SJCRH30 (cell line): ENCODE measurements around the gene PPP2R5B. TPM values are rescaled to one million over a fixed set of nuclear protein-coding genes. Genes with fewer than 3 reads are reported as not detected.
"Not testable (repeated sequence)": the region's sequence is repeated elsewhere in the genome, so short reads cannot be mapped to it uniquely, and the experiment has no call there.

ENCODE experiments used
- DNase-seq, 2 experiments: peaks; one replicate each; pipeline ENCODE4 v3.0.0-alpha.2; 2015 to 2020
- H3K27ac ChIP-seq: fragments of 250-450 bp; sonication (Bioruptor Pico); 2 replicates; pipeline ENCODE4 v1.5.1; 2020; ENCODE audit warnings: mild to moderate bottlenecking, moderate library complexity
- H3K27me3 ChIP-seq: fragments of 250-450 bp; sonication (Bioruptor Pico); 2 replicates; pipeline ENCODE4 v1.5.1; 2020; ENCODE audit warnings: mild to moderate bottlenecking, moderate library complexity
- H3K36me3 ChIP-seq: fragments of 250-450 bp; sonication (Bioruptor Pico); 2 replicates; pipeline ENCODE4 v1.5.1; 2020; ENCODE audit warnings: mild to moderate bottlenecking, moderate library complexity
- H3K4me1 ChIP-seq: fragments of 250-450 bp; sonication (Bioruptor Pico); 2 replicates; pipeline ENCODE4 v1.5.1; 2020; ENCODE audit warnings: mild to moderate bottlenecking, moderate library complexity
- H3K4me3 ChIP-seq: fragments of 250-450 bp; sonication (Bioruptor Pico); 2 replicates; pipeline ENCODE4 v1.5.1; 2020; ENCODE audit warnings: mild to moderate bottlenecking, moderate library complexity
- H3K9me3 ChIP-seq: fragments of 250-450 bp; sonication (Bioruptor Pico); replicated peaks from 2 replicates; pipeline ENCODE4 v1.5.1; 2020; ENCODE audit warnings: mild to moderate bottlenecking, moderate library complexity
- total RNA-seq: library from RNA; depleted of rRNA; stranded (reverse); fragments of >200 nt; shearing (Covaris generic); gene quantifications from 2 replicates; pipeline ENCODE4 v1.2.3, GENCODE V29; 2014

PPP2R5B gene
- total RNA-seq, 1 experiment from 2014 or later: 6.4 TPM

DNA sequence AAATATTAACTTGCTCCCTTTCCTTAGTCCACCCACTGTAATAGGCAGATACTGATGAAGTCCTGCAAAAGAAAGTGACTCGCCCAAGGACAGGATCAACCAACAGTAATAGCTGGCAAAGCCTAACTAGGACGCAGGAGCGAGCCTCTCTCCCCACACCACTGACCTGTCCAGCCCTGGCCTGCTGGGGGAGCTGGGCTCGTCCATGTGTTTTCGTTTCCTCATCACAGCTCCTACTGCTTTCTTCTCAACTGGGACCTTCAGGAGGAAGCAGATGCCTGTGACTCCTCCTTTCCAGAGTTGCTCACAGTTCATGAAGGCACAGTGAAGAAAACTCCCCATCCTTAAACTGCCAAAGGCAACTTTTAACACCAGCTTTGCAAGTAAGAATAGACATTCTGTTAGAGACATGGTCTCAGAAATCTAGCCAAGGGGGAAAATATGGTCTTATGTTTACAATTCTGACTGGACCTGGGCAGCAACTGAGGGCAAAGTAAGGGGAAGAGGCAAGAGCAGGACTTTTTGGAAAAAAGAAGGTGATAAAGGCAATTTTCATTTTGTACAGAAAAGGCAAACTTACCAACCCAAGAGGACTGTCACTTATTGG, 22.8 kb downstream of the PPP2R5B start:
- no peaks in the 10 kb centered on the region for H3K36me3 ChIP-seq
- H3K4me3 ChIP-seq: no peak overlapping the region
- H3K27ac ChIP-seq: no peak overlapping the region
- no peak for DNase-seq
- H3K4me1 ChIP-seq: no peaks in the 10 kb centered on the region
- H3K9me3 ChIP-seq: no peaks in the 10 kb centered on the region
- H3K27me3 ChIP-seq: peaks cover 3% of the 10 kb centered on the region; the same call in 1 of the 2 replicates

DNA sequence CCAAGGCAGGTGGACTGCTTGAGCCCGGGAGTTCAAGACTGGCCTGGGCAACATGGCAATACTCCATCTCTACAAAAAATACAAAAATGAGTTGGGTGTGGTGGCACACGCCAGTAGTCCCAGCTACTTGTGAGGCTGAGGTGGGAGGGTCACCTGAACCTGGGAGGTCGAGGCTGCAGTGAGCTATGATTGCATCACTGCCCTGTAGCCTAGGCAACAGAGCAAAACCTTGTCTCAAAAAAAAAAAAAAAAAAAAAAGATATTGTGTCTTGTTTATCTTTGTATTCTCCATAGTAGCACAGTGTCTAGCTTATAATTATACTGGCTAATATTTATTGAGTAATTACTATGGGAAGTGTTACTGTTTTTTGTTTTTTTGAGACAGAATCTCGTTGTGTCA, 27.0 kb downstream of the PPP2R5B start:
- Histone ChIP-seq H3K36me3 (no peaks in the 10 kb centered on the region), H3K27ac (no peak overlapping the region), H3K9me3 (no peaks in the 10 kb centered on the region), H3K4me1 (no peaks in the 10 kb centered on the region), H3K4me3 (no peak overlapping the region), H3K27me3 (peaks cover 3% of the 10 kb centered on the region; the same call in 1 of the 2 replicates)
- DNase-seq: no peak

DNA sequence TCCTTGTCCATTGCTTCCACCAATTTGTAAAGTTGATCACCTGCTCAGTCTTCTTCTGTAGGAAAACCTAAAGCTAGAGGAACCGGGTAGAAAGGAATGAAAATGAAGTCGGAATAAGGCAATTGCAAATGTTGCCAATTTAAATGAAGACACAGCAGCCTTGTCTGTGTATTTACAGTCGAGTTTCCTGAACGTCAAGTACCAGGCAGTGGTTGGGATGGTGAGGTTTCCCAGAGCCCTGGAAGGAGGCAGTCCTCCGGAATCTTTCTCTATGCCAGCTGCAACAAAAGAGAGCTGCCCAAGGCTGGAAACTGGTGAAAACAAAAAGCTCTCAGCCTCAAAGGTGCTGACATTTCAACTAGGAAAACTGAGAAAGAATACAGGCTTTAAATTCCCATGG, 29.7 kb downstream of the PPP2R5B start:
- H3K27me3 ChIP-seq: peaks cover 3% of the 10 kb centered on the region; the same call in 1 of the 2 replicates
- no peak overlapping the region for H3K4me3 ChIP-seq
- H3K36me3 ChIP-seq: no peaks in the 10 kb centered on the region
- no peaks in the 10 kb centered on the region for H3K9me3 ChIP-seq
- no peak for DNase-seq
- H3K4me1 ChIP-seq: no peaks in the 10 kb centered on the region
- no peak overlapping the region for H3K27ac ChIP-seq

DNA sequence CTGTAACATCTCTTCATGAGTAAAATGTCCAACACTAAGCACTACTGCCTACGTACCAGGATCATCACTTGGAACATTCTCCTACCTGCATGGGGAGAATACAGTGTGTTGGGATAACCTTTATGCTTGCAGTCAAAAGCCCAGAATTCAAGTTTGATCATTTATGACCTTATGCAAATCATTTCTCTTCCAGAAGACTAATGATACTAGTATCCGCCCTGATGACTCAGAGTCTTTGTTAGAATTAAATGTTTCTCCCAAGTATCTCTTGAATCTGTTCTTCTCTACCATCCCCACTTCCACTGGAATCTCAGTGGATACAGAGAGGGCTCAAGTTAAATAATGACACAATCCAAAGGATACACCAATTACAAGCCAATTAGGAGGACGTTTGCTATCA, 35.0 kb downstream of the PPP2R5B start:
- Histone ChIP-seq H3K4me3 (no peak overlapping the region), H3K27ac (no peak overlapping the region), H3K36me3 (no peaks in the 10 kb centered on the region), H3K4me1 (no peaks in the 10 kb centered on the region), H3K9me3 (no peaks in the 10 kb centered on the region), H3K27me3 (no peaks in the 10 kb centered on the region; the same call in 1 of the 2 replicates)
- no peak for DNase-seq

DNA sequence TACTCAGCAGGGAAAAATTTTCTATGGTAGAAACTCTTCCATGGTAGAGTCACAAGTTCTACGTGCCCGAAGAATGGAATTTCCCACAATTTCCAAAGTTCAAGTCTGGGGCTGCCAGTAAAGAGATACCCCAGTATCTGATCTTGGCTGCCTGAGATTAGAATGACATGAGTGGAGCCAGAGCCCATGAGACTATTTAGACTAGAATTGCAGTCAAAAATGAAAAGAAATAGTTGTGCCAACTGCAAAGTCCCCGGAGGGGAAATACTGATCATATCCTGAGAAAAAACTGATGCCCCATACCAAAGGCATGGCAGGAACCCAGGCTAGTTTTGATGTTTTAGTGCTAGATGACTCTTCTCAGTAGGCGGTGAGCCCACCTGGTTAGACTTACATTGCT, 36.2 kb downstream of the PPP2R5B start:
- Histone ChIP-seq H3K27ac (no peak overlapping the region), H3K4me3 (no peak overlapping the region), H3K27me3 (no peaks in the 10 kb centered on the region; the same call in 1 of the 2 replicates), H3K9me3 (no peaks in the 10 kb centered on the region), H3K4me1 (no peaks in the 10 kb centered on the region), H3K36me3 (no peaks in the 10 kb centered on the region)
- no peak for DNase-seq

DNA sequence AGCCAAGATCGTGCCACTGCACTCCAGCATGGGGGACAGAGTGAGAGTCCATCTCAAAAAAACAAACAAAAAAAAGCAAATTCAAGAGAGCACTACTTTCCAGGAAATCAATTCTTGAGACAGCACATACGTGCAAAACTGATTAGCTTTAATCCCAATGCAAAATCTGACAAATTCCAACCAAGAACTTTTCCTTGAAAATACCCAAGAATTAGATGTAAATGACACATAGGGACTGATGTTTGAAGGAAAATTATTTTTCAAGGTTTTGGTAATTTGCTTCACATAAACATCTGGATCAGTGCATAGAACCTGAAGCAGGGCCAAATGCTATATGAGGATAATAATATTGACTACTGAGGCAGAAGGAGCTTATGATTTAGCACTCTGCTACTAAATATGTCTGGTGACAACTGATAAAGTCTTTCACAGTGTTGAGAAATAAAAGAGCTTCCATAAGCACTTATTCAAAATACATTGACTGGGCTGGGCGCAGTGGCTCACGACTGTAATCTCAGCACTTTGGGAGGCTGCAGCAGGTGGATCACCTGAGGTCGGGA, 38.7 kb downstream of the PPP2R5B start:
- H3K4me1 ChIP-seq: no peaks in the 10 kb centered on the region

DNA sequence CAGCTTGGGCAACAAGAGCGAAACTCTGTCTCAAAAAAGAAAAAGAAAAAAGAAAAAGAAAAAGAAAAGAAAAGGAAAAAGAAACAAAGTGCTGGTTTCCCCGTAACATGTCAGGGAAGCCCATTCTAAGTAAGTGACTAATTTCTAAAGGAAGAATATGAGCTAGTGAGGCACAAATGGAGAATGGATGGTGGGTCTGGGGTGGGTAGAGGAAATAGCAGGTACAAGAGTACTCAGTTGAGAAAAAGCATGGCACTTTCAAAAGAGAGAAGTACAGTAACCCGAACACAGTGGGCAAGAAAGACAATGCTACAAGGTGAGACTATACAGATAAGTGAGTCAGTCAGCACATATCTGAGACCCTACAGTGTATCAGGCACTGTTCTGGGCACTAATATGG, 42.9 kb downstream of the PPP2R5B start:
- no peaks in the 10 kb centered on the region for H3K36me3 ChIP-seq
- H3K9me3 ChIP-seq: no peaks in the 10 kb centered on the region
- H3K27ac ChIP-seq: no peak overlapping the region
- no peak for DNase-seq
- H3K4me3 ChIP-seq: no peak overlapping the region
- H3K27me3 ChIP-seq: no peaks in the 10 kb centered on the region; the same call in 1 of the 2 replicates
- H3K4me1 ChIP-seq: no peaks in the 10 kb centered on the region

More for the DNA sequence above, 38.7 kb downstream of the PPP2R5B start:
- DNase-seq: no peak
- Histone ChIP-seq H3K27me3 (no peaks in the 10 kb centered on the region; the same call in 1 of the 2 replicates), H3K9me3 (no peaks in the 10 kb centered on the region), H3K4me3 (no peak overlapping the region), H3K36me3 (no peaks in the 10 kb centered on the region), H3K27ac (no peak overlapping the region)

DNA sequence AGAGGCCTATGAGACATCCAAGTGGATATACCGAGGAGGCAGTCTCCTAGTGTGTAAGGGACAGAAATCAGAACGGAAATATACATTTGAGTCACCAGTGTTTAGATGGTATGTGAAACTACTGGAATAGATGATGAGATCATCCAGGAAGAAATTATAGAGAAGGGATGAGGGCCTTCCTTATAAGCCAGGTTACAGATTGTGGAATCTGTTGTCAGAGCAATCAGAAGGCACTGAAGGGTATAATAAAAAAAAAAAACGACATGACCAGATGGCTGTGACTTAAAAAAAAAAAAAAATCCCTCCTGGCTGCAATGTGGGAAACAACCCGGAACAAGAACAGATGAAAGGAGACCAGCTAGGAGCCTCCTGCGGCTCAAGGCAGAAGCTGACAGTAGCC, 44.7 kb downstream of the PPP2R5B start:
- Histone ChIP-seq H3K27ac (no peak overlapping the region), H3K4me1 (no peaks in the 10 kb centered on the region), H3K9me3 (no peaks in the 10 kb centered on the region), H3K36me3 (no peaks in the 10 kb centered on the region), H3K4me3 (no peak overlapping the region), H3K27me3 (no peaks in the 10 kb centered on the region; the same call in 1 of the 2 replicates)
- DNase-seq: no peak

DNA sequence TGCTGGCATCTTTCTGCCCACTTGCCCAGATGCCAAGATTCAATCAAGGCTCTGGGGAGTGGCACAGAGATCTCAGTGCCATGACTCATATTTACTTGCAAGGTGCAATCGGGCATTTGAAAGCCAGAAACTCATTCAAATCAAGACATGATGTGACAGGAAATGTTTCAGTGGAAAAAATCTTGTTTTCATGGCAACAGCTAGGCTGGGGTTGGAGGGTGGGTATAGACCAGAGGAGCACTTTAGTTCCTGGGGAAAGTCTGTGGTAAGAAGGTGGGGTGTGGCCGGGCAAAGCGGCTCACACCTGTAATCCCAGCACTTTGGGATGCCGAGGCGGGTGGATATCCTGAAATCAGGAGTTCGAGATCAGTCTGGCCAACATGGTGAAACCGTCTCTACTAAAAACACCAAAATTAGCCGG, 46.3 kb downstream of the PPP2R5B start:
- H3K27ac ChIP-seq: no peak overlapping the region
- H3K36me3 ChIP-seq: no peaks in the 10 kb centered on the region
- no peaks in the 10 kb centered on the region for H3K27me3 ChIP-seq
- no peaks in the 10 kb centered on the region for H3K4me1 ChIP-seq
- DNase-seq: no peak
- H3K9me3 ChIP-seq: no peaks in the 10 kb centered on the region
- no peak overlapping the region for H3K4me3 ChIP-seq

DNA sequence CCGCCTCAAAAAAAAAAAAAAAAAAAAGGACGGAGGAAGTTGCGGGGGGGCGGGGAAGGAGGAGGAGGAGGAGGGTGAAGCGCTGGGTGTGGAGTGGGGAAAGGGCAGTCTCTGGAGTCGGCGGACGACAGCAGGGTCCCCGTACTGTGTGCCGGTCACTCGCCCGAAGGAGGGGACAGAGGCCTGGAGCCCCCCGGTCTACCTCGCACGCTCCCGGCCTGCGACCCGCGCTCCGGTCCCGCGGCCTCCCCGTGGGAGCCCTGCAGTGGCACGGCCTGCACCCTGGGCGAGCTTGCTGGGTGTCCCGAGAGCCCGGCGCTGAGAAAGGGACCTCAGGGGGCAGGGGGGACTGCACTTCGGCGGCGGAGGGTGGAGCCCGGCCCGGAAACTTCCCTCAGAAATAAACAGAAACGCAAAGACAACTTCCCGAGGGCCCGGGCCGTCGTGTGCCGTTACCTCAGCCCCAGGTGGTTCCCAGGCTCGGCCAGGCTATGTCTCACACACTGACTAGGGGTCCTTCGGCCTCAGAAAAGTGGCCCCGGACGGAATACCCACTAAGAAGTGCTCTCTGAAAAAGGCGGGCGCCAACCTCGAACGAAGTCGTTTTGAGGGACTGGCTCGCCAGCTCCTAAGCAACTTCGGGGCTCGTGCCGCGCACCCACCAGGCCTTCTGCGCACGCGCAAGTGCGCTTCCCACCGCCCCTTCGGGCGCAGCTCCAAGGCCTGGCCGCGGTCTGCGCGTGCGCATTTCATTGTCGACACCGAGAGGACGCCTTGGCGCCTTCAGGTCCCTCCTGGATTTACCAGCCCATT, 47.1 kb downstream of the PPP2R5B start, which contains the start of gene MAJIN:
MAJIN (minus strand) TSS at position 688 of the 813 bp plus-strand sequence. CDS start 12,703 bp downstream, outside the sequence.
- no peaks in the 10 kb centered on the region for H3K36me3 ChIP-seq
- H3K9me3 ChIP-seq: no peaks in the 10 kb centered on the region
- no peak within 1 kb of the TSS for H3K4me3 ChIP-seq
- DNase-seq: no peak
- no peaks in the 10 kb centered on the region for H3K27me3 ChIP-seq
- no peaks in the 10 kb centered on the region for H3K4me1 ChIP-seq
- H3K27ac ChIP-seq: no peak within 1 kb of the TSS

DNA sequence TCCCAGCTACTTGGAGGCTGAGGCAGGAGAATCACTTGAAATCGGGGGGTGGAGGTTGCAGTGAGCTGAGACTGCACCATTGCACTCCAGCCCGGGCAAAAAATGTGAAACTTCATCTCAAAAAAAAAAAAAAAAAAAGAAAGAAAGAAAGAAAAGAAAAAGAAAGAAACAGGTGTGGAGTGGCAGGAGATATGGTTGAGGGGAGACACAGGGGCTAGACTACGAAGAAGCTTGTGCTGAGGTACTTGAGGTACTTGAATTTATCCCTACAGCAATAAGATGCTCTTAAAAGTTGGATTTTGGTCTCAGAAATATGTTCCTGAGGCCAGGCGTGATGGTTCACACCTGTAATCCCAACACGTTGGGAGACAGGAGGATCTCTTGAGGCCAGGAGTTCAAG, 49.6 kb downstream of the PPP2R5B start:
- no peaks in the 10 kb centered on the region for H3K9me3 ChIP-seq
- H3K4me3 ChIP-seq: no peak overlapping the region
- no peak overlapping the region for H3K27ac ChIP-seq
- no peaks in the 10 kb centered on the region for H3K36me3 ChIP-seq
- no peak for DNase-seq
- H3K4me1 ChIP-seq: no peaks in the 10 kb centered on the region
- no peaks in the 10 kb centered on the region for H3K27me3 ChIP-seq

DNA sequence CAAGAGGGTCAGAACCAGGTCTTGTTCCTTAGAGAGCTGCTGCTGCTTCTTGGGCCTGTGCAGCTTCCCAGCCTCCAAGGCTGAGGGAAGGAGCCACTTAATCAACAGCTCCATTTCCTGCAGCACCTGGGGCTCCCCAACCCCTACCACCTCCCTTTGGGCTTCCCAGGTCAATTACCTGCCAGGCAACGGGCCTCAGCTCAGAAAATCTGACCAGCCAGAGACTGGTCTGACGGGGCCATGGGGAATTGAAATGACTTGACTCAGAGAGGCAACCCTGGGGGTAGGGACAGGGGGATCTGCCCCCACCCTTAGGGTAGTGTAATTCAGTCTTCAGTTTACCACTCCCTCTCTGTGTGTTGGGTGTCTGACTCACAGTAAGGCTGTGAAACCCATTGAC, 52.2 kb downstream of the PPP2R5B start:
- Histone ChIP-seq H3K9me3 (no peaks in the 10 kb centered on the region), H3K4me1 (no peaks in the 10 kb centered on the region), H3K4me3 (no peak overlapping the region), H3K36me3 (no peaks in the 10 kb centered on the region), H3K27ac (no peak overlapping the region), H3K27me3 (no peaks in the 10 kb centered on the region)
- DNase-seq: no peak

DNA sequence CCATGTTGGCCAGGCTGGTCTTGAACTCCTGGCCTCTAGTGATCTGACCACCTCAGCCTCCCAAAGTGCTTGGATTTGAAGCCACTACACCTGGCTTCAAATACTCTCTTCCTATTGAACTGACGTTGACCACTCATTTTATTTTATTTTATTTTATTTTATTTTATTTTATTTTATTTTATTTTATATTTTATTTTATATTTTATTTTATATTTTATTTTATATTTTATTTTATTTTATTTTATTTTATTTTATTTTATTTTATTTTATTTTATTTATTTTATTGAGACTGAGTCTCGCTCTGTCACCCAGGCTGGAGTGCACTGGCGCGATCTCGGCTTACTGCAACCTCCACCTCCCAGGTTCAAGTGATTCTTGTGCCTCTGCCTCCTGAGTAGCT, 58.9 kb downstream of the PPP2R5B start:
- H3K4me1 ChIP-seq, DNase-seq, H3K4me3 ChIP-seq: not testable (repeated sequence)

More for the DNA sequence above, 58.9 kb downstream of the PPP2R5B start:
- H3K36me3 ChIP-seq, H3K27ac ChIP-seq, H3K9me3 ChIP-seq, H3K27me3 ChIP-seq: not testable (repeated sequence)
